Esophagus muscularis mucosa (tissue), 4 donors: ENCODE data around the gene COX7C. TPM values are rescaled to one million over a fixed set of nuclear protein-coding genes. Genes with fewer than 3 reads are reported as not detected.

ENCODE experiments used
- DNase-seq: peaks from one replicate; pipeline ENCODE4 v3.0.0-alpha.2; 2017; ENCODE audit errors: extremely low spot score
- H3K27ac ChIP-seq, 4 donors: fragments of 200-600 bp; sonication (generic); replicated peaks in 1 of 4; 1 replicate in 3 of 4; 2 replicates in 1 of 4; pipeline ENCODE4 v1.5.1; 2016 to 2019; ENCODE audit warnings: mild to moderate bottlenecking in 1 of 4
- H3K27me3 ChIP-seq, 4 donors: fragments of 200-600 bp; sonication (generic); one replicate each; pipeline versions ENCODE4 v1.5.1 to v1.6.0; 2016 to 2019
- H3K36me3 ChIP-seq, 4 donors: fragments of 200-600 bp; sonication (generic); one replicate each; pipeline ENCODE4 v1.5.1; 2016 to 2019
- H3K4me1 ChIP-seq, 4 donors: fragments of 200-600 bp; sonication (generic); one replicate each; pipeline ENCODE4 v1.5.1; 2016 to 2019
- H3K4me3 ChIP-seq, 4 donors: fragments of 200-600 bp; sonication (generic); 1 replicate in 2 of 4; 2 replicates in 2 of 4; pipeline ENCODE4 v1.5.1; 2016 to 2019; ENCODE audit warnings: mild to moderate bottlenecking in 4 of 4, moderate library complexity in 1 of 4
- H3K9me3 ChIP-seq, 4 donors: fragments of 200-600 bp; sonication (generic); 1 replicate in 3 of 4; 2 replicates in 1 of 4; pipeline ENCODE4 v1.5.1; 2016 to 2019
- EP300 ChIP-seq: sonication (generic); formaldehyde crosslinking; IDR thresholded peaks from one replicate; pipeline ENCODE4 v1.6.1; 2017; ENCODE audit warnings: antibody characterized with exemption
- POLR2A ChIP-seq: fragments of 450-650 bp; IDR thresholded peaks from one replicate; pipeline ENCODE4 v1.6.1; 2017; ENCODE audit warnings: antibody characterized with exemption, moderate library complexity, mild to moderate bottlenecking, low read depth
- POLR2AphosphoS5 ChIP-seq, 2 donors: sonication (generic); formaldehyde crosslinking; IDR thresholded peaks; one replicate each; pipeline ENCODE4 v1.6.1; 2017; ENCODE audit warnings: antibody characterized with exemption in 2 of 2
- WGBS: methylation state at CpG from one replicate; pipeline ENCODE4 v1.1.5; 2018; 5-methylcytosine and 5-hydroxymethylcytosine counted together
- intact Hi-C: fragments of 100-400 bp; cut with DNase I; formaldehyde crosslinking; loops from one replicate; pipeline ENCODE4 v1.15.1; 2023
- total RNA-seq, 4 donors: library from RNA; depleted of rRNA; stranded (reverse); fragments of >200 nt; gene quantifications; one replicate each; pipeline versions ENCODE4 v1.1.0 to v1.2.1, GENCODE V29; 2016
- TF ChIP-seq, protein P1 (sequence below), 3 experiments: fragments of 200-600 bp in 2 of 3; fragments of 450-650 bp in 1 of 3; sonication (generic) in 2 of 3; IDR thresholded peaks; one replicate each; pipeline ENCODE4 v1.5.1; 2017 to 2019; ENCODE audit warnings: antibody characterized with exemption in 3 of 3, mild to moderate bottlenecking in 2 of 3, moderate library complexity in 1 of 3

The COX7C gene
- total RNA-seq, 4 donors from 2014 or later, result 539 to 805 (median 631) TPM

DNA sequence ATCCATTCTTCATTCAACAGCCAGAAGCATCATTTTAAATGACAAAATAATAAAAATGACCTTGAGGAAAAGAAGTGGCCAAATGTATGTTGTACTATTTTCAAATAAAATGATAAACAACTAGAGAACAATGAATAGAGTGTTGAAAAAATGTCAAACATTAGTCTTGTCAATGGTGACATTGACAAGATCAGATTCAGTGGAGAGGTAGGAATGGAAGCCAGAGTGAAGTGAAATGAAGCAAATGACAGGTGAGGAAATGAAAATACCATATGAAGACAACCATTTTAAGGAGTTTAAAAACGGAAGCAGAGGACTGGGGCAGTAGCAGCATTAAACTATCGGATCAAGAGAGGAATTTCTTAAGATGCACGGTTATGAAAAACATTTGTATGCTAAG lies 38.2 kb upstream of the COX7C start:
- intact Hi-C loops, result no loop called here
- Histone ChIP-seq H3K36me3 (no peaks in the 10 kb centered on the region), H3K9me3 (no peaks in the 10 kb centered on the region), H3K4me1 (no peaks in the 10 kb centered on the region), H3K27ac (no peak overlapping the region), H3K4me3 (no peak overlapping the region), H3K27me3 (no peaks in the 10 kb centered on the region)
- 92% methylated on average over 3 of the region's 3 CpGs for WGBS
- TF ChIP-seq POLR2AphosphoS5 (IDR thresholded peaks at IDR 0.05) (no peak), EP300 (no peak), POLR2A (no peak)
- TF ChIP-seq, protein P1, sequence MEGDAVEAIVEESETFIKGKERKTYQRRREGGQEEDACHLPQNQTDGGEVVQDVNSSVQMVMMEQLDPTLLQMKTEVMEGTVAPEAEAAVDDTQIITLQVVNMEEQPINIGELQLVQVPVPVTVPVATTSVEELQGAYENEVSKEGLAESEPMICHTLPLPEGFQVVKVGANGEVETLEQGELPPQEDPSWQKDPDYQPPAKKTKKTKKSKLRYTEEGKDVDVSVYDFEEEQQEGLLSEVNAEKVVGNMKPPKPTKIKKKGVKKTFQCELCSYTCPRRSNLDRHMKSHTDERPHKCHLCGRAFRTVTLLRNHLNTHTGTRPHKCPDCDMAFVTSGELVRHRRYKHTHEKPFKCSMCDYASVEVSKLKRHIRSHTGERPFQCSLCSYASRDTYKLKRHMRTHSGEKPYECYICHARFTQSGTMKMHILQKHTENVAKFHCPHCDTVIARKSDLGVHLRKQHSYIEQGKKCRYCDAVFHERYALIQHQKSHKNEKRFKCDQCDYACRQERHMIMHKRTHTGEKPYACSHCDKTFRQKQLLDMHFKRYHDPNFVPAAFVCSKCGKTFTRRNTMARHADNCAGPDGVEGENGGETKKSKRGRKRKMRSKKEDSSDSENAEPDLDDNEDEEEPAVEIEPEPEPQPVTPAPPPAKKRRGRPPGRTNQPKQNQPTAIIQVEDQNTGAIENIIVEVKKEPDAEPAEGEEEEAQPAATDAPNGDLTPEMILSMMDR (IDR thresholded peaks at IDR 0.05), result no peak
- DNase-seq, result no peak

DNA sequence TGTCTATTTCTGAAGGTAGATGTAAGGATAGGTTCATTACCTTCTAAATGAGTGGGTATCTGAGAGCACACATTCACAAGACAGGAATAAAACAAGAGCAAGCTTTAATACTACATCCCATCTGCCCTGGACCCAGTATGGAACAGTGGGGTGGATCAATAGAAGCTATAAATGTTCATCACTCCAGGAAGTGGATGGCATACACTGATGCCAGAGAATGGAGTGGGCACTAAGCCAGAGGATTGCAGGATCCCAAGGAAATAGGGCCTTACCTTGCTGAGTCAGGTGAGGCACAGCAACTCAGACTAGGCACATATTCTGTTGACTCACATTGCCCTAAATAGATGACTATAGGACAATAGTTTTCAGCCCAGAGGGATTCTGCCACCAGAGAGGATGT lies 21.3 kb upstream of the COX7C start:
- Histone ChIP-seq H3K36me3 (no peaks in the 10 kb centered on the region), H3K9me3 (no peaks in the 10 kb centered on the region), H3K4me1 (no peaks in the 10 kb centered on the region), H3K4me3 (no peak overlapping the region), H3K27ac (no peak overlapping the region), H3K27me3 (no peaks in the 10 kb centered on the region)
- DNase-seq, result no peak
- TF ChIP-seq EP300, result no peak
- TF ChIP-seq POLR2A, result no peak
- TF ChIP-seq, protein P1 (IDR thresholded peaks at IDR 0.05), result no peak
- TF ChIP-seq POLR2AphosphoS5 (IDR thresholded peaks at IDR 0.05), result no peak
- intact Hi-C loops, result no loop called here

DNA sequence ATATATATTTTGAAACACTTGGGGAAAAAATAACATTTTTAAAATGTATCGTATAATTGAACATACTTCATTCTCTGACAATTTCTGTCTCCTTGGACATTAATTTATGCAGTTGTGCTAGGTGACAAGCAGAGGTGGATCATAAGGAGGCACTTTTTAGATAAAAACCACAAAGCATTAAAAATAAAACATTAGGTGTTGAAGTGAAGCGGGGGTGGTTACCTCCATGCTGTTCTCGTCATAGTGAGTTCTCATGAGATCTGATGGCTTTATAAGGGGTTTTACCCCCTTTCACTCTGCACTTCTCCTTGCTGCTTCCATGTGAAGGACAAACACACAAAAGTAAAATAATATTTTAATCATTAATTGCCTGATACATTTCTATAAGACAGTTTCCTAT lies 11.9 kb upstream of the COX7C start:
- H3K4me3 ChIP-seq, result no peak overlapping the region
- no peaks in the 10 kb centered on the region for H3K36me3 ChIP-seq
- H3K27ac ChIP-seq, result no peak overlapping the region
- DNase-seq, result no peak
- TF ChIP-seq POLR2A (no peak), EP300 (no peak), POLR2AphosphoS5 (IDR thresholded peaks at IDR 0.05) (no peak)
- TF ChIP-seq, protein P1 (IDR thresholded peaks at IDR 0.05), result no peak
- no peaks in the 10 kb centered on the region for H3K9me3 ChIP-seq
- H3K4me1 ChIP-seq, result no peaks in the 10 kb centered on the region
- intact Hi-C loops, result no loop called here
- no peaks in the 10 kb centered on the region for H3K27me3 ChIP-seq
- WGBS, result 83% methylated on average over 3 of the region's 3 CpGs

DNA sequence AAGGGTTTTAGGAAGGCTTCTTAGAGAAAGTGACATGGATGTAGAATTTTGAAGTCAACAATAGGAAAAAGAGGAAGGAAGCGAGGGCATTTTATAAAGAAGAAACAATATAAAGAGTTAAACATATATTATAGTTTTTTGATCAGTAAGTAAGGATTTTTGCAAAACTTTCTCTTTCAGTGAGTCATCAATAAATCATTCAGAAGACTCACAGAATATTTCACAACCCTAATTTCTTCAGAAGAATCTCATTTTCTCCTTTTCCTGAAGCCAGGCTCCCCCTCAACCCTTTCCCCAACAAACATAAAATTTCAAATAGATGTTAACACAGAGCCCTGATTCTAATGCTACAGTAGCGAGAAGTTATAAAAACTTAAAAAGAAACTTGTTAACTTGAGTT lies 4.3 kb upstream of the COX7C start:
- Histone ChIP-seq H3K36me3 (no peaks in the 10 kb centered on the region), H3K4me3 (no peak overlapping the region), H3K27ac (no peak overlapping the region), H3K4me1 (peaks cover 0 to 2% (median 1%) of the 10 kb centered on the region in 4 donors), H3K9me3 (no peaks in the 10 kb centered on the region), H3K27me3 (peaks cover 0 to 4% (median 0%) of the 10 kb centered on the region in 4 donors)
- no peak for DNase-seq
- WGBS, result 81% methylated on average over 2 of the region's 2 CpGs
- intact Hi-C loops, result no loop called here
- TF ChIP-seq EP300, result no peak
- no peak for TF ChIP-seq POLR2AphosphoS5 (IDR thresholded peaks at IDR 0.05)
- TF ChIP-seq, protein P1 (IDR thresholded peaks at IDR 0.05), result no peak
- TF ChIP-seq POLR2A, result no peak

DNA sequence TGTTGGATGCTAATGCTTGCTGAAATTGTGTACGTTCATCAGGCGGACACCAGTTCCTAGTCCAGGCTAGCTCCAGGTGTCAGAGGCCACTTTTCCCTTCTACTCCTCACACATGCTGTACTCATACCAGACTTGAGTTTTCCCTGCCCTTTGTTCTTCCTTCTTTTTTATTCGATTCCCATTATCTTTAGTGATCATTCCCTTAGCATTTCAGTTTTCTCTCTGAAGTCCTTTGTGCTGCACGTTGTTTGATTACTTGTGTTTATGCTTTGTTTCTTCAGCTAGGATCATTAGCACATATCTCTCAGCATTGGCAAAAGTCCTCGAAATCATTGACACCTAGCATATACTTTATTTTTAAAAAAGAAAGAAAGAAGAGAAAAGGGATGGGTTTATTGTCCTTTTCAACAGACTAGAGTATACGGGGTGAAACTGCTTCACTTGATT lies 409 bp upstream of the COX7C start:
- intact Hi-C loops, result no loop called here
- TF ChIP-seq, protein P1 (IDR thresholded peaks at IDR 0.05), result no peak
- 64% methylated on average over 6 of the region's 6 CpGs for WGBS
- H3K36me3 ChIP-seq, result peaks cover 15 to 32% (median 23%) of the 10 kb centered on the region in 4 donors
- peak overlapping the region; percentile 66 to 92 (median 88) for H3K4me3 ChIP-seq
- H3K9me3 ChIP-seq, result no peaks in the 10 kb centered on the region
- H3K27ac ChIP-seq, result peak overlapping the region; percentile 88 to 95 (median 92)
- peaks cover 0 to 4% (median 0%) of the 10 kb centered on the region in 4 donors for H3K27me3 ChIP-seq
- H3K4me1 ChIP-seq, result peaks cover 7 to 23% (median 20%) of the 10 kb centered on the region in 4 donors
- DNase-seq, result no peak
